Common myeloid progenitor, CD34-positive (primary cell): Measurements from ENCODE around the gene NEURL1.

Experiments used
- CTCF ChIA-PET: fragments of 350-600 bp; sonication (Branson Sonifier 250); formaldehyde crosslinking; loops from one replicate; lab custom pipeline; 2021; ENCODE audit warnings: antibody characterized with exemption; lab: Charles Lee
- POLR2A ChIA-PET: fragments of 350-600 bp; sonication (Branson Sonifier 250); formaldehyde crosslinking; loops from one replicate; lab custom pipeline; 2021; ENCODE audit warnings: antibody characterized with exemption; lab: Charles Lee
- DNase-seq, 3 donors: peaks; one replicate each; pipeline versions ENCODE4 v3.0.0 to v3.0.0-alpha.2; 2013
- H3K27ac ChIP-seq, 2 experiments: 1 replicate in 1 of 2; 2 replicates in 1 of 2; pipeline ENCODE4 v1.7.0; 2013; ENCODE audit warnings: inconsistent platforms in 2 of 2, low read length in 2 of 2, mild to moderate bottlenecking in 2 of 2, low read depth in 1 of 2, moderate library complexity in 1 of 2; ENCODE audit not compliant: severe bottlenecking in 2 of 2, insufficient read depth in 1 of 2, poor library complexity in 1 of 2
- H3K27me3 ChIP-seq, 5 experiments: replicated peaks in 2 of 5; 1 replicate in 3 of 5; 2 replicates in 2 of 5; pipeline versions ENCODE4 v1.6.1 to v1.7.0; 2013; ENCODE audit warnings: low read length in 4 of 5, mild to moderate bottlenecking in 2 of 5, moderate library complexity in 2 of 5, inconsistent platforms in 1 of 5; ENCODE audit not compliant: insufficient read depth in 5 of 5, control insufficient read depth in 4 of 5
- H3K36me3 ChIP-seq, 4 experiments: 1 replicate in 2 of 4; 2 replicates in 2 of 4; pipeline versions ENCODE4 v1.6.1 to v1.7.0; 2013; ENCODE audit warnings: low read length in 3 of 4, control low read depth in 1 of 4, mild to moderate bottlenecking in 1 of 4; ENCODE audit not compliant: control insufficient read depth in 4 of 4, insufficient read depth in 4 of 4
- H3K4me1 ChIP-seq, 4 experiments: 1 replicate in 3 of 4; 2 replicates in 1 of 4; pipeline versions ENCODE4 v1.6.1 to v1.7.1; 2013; ENCODE audit warnings: low read length in 3 of 4, mild to moderate bottlenecking in 3 of 4, control low read depth in 1 of 4, inconsistent platforms in 1 of 4, moderate library complexity in 1 of 4; ENCODE audit not compliant: control insufficient read depth in 4 of 4, insufficient read depth in 4 of 4; ENCODE audit errors: control extremely low read depth in 1 of 4
- H3K4me3 ChIP-seq, 7 experiments: 1 replicate in 4 of 7; 2 replicates in 3 of 7; pipeline versions ENCODE4 v1.5.1 to v1.7.0; 2013; ENCODE audit warnings: mild to moderate bottlenecking in 7 of 7, low read length in 6 of 7, moderate library complexity in 6 of 7, inconsistent platforms in 2 of 7, low read depth in 2 of 7, control low read depth in 1 of 7; ENCODE audit not compliant: insufficient read depth in 4 of 7, control insufficient read depth in 1 of 7; ENCODE audit errors: extremely low read depth in 1 of 7
- H3K9me3 ChIP-seq, 5 experiments: 1 replicate in 4 of 5; 2 replicates in 1 of 5; pipeline versions ENCODE4 v1.6.1 to v1.7.1; 2013; ENCODE audit warnings: low read length in 4 of 5, mild to moderate bottlenecking in 2 of 5, inconsistent platforms in 1 of 5, low read depth in 1 of 5, moderate library complexity in 1 of 5; ENCODE audit not compliant: control insufficient read depth in 4 of 5, insufficient read depth in 2 of 5; ENCODE audit errors: control extremely low read depth in 1 of 5
- WGBS: methylation state at CpG from one replicate; pipeline ENCODE4 v1.1.5; 2013; ENCODE audit not compliant: insufficient coverage; 5-methylcytosine and 5-hydroxymethylcytosine counted together

Gene NEURL1

DNA sequence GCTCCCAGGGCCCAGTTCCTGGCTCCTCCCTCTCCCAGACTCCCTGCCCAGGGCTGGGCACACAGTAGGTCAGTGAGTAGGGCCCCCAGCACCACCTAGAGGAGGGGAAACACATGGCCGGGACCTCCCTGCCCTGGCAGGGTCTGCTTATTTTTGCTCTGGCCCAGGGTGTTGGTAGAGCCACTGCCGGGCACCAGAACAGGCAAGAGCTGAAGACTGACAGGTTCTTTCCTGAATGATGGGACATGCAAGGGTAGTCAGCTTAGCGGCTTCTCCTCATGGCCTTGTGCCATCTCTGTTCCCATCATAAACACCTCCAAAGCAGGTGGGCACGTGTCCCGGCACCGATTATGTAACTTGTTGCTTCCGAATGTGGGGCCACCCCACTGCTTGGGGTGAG, 86.5 kb downstream of the NEURL1 start:
- WGBS, result 93% methylated on average over 6 of the region's 7 CpGs
- ChIA-PET POLR2A (no interaction called here), CTCF (interaction anchor here (0.9 to 2.6 kb wide), 5 partner anchors 10 to 79 kb away, joined by 3 to 11 read pairs (median 4); no protein-coding TSS in a partner anchor)
- DNase-seq, result no peak
- peaks cover 0 to under 1% (median 0%) of the 10 kb centered on the region in 5 experiments for H3K9me3 ChIP-seq
- H3K27ac ChIP-seq, result no peak overlapping the region
- H3K27me3 ChIP-seq, result no peaks in the 10 kb centered on the region
- no peaks in the 10 kb centered on the region for H3K36me3 ChIP-seq
- no peak overlapping the region for H3K4me3 ChIP-seq
- H3K4me1 ChIP-seq, result peaks cover 0 to 34% (median 21%) of the 10 kb centered on the region in 4 experiments

DNA sequence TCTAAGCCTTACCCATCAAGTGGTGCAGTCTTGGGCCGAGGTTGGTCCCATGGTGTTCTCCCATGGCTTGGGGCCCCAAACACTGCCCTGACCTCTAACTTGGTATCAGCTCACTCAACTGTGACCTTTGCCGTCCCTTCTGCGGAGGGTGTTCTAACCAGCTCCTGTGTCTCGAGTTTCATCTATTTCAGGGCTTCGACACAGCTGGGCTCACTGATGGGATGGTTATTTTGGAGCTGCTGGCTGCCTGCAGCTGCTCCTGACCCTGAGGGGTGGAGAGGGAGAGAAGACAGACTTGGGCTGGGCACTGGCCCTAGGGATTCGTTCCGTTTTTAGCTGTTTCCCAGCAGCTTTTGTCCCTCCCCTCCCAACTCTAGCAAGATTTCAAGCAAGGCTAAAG, 86.9 kb downstream of the NEURL1 start:
- POLR2A ChIA-PET, result no interaction called here
- CTCF ChIA-PET, result interaction anchor here (0.7 to 2.6 kb wide), 6 partner anchors 9 to 92 kb away, joined by 3 to 11 read pairs (median 4); no protein-coding TSS in a partner anchor
- H3K27ac ChIP-seq, result no peak overlapping the region
- no peaks in the 10 kb centered on the region for H3K27me3 ChIP-seq
- H3K36me3 ChIP-seq, result no peaks in the 10 kb centered on the region
- no peak overlapping the region for H3K4me3 ChIP-seq
- peaks cover 0 to 2% (median 0%) of the 10 kb centered on the region in 5 experiments for H3K9me3 ChIP-seq
- H3K4me1 ChIP-seq, result peaks cover 0 to 35% (median 21%) of the 10 kb centered on the region in 4 experiments
- DNase-seq, result no peak
- WGBS, result 96% methylated on average over 5 of the region's 7 CpGs

DNA sequence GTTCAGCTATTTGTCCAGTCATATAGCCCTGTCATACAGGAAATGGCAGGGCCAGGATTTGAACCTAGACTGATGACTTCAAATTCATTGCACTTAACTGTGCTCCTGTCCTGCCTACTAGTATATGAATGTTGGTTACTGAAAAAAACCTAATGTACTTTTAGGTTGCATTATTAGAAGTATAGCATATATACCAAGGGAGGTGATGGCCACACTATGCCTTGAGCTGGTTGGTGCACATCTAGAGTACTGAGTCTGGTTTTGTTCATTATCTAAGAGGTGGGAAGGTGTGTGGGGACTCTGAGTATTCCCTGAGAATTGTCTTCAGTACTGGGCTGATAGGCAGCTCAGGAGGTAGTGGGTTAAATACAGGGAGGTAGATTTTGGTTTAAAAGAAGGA, 88.0 kb downstream of the NEURL1 start:
- CTCF ChIA-PET, result interaction anchor here (1.1 to 2.6 kb wide), 4 partner anchors 8 to 36 kb away, joined by 3 to 11 read pairs (median 7); no protein-coding TSS in a partner anchor
- H3K4me1 ChIP-seq, result peaks cover 0 to 28% (median 20%) of the 10 kb centered on the region in 4 experiments
- no peak for DNase-seq
- no peaks in the 10 kb centered on the region for H3K27me3 ChIP-seq
- H3K27ac ChIP-seq, result no peak overlapping the region
- H3K9me3 ChIP-seq, result peaks cover 0 to 2% (median 0%) of the 10 kb centered on the region in 5 experiments
- POLR2A ChIA-PET, result no interaction called here
- H3K36me3 ChIP-seq, result no peaks in the 10 kb centered on the region
- H3K4me3 ChIP-seq, result no peak overlapping the region

GRCh38 chr10:103582331-103583123, 89.0 kb downstream of the NEURL1 start:
- Histone ChIP-seq H3K27ac (no peak overlapping the region), H3K4me1 (peaks cover 0 to 24% (median 17%) of the 10 kb centered on the region in 4 experiments), H3K9me3 (peaks cover 0 to 2% (median 0%) of the 10 kb centered on the region in 5 experiments), H3K4me3 (no peak overlapping the region), H3K27me3 (no peaks in the 10 kb centered on the region), H3K36me3 (peaks cover 0 to 1% (median under 1%) of the 10 kb centered on the region in 4 experiments)
- 100% methylated on average over 8 of the region's 13 CpGs for whole genome bisulfite sequencing
- DNase-seq, result no peak
- CTCF ChIA-PET, result interaction anchor here (0.6 to 2.6 kb wide), 6 partner anchors 7 to 128 kb away, joined by 3 to 11 read pairs (median 4); no protein-coding TSS in a partner anchor
- POLR2A ChIA-PET, result no interaction called here

DNA sequence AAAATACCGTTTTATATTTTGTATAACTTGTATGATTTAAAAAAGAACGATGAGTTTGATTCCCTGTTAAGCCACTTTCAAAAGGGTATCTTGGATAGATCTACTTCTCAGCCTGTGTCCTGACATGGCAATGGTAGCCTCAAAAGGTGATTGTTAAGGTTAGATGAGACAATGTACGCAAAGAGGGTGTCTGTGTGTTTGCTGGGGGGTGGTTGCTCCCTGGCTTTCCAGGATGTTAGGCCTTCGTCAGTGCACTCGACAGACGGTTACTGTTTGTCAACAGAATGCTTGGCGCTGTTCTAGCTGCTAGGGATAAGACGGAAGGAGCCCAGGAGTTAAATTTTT, 90.3 kb downstream of the NEURL1 start:
- Histone ChIP-seq H3K27ac (no peak overlapping the region), H3K4me3 (peak overlapping the region in 5 of 7 experiments; percentile 59 to 82 (median 77)), H3K9me3 (peaks cover 0 to 2% (median 0%) of the 10 kb centered on the region in 5 experiments), H3K36me3 (peaks cover 0 to 4% (median under 1%) of the 10 kb centered on the region in 4 experiments), H3K27me3 (no peaks in the 10 kb centered on the region), H3K4me1 (peaks cover 0 to 19% (median 15%) of the 10 kb centered on the region in 4 experiments)
- DNase-seq, result no peak
- POLR2A ChIA-PET, result no interaction called here
- CTCF ChIA-PET, result no interaction called here
- WGBS, result 79% methylated on average over 2 of the region's 8 CpGs

GRCh38 chr10:103584216-103585010, 90.9 kb downstream of the NEURL1 start:
- peaks cover 0 to 5% (median under 1%) of the 10 kb centered on the region in 4 experiments for H3K36me3 ChIP-seq
- DNase-seq, result peak; percentile 83 to 96 (median 93)
- H3K27ac ChIP-seq, result peak overlapping the region in 1 of 2 experiments; percentile 49
- H3K9me3 ChIP-seq, result peaks cover 0 to 2% (median 0%) of the 10 kb centered on the region in 5 experiments
- ChIA-PET POLR2A (no interaction called here), CTCF (no interaction called here)
- H3K4me1 ChIP-seq, result peaks cover 0 to 15% (median 14%) of the 10 kb centered on the region in 4 experiments
- peak overlapping the region; percentile 48 to 82 (median 70) for H3K4me3 ChIP-seq
- 1% methylated on average over 77 of the region's 111 CpGs for WGBS
- H3K27me3 ChIP-seq, result no peaks in the 10 kb centered on the region
